CD14-positive monocyte (primary cell): Measurements from ENCODE around the gene CEP170B. TPM values are rescaled to one million over a fixed set of nuclear protein-coding genes. Genes with fewer than 3 reads are reported as not detected.

Source experiments
- DNase-seq, 3 donors: peaks; one replicate each; pipeline ENCODE4 v3.0.0-alpha.2; 2011 to 2022
- H2AFZ ChIP-seq: 2 replicates; pipeline ENCODE4 v1.6.0; 2012; ENCODE audit warnings: mild to moderate bottlenecking, low read depth, low read length, inconsistent platforms; ENCODE audit not compliant: insufficient read depth, poor library complexity, severe bottlenecking
- H3K27ac ChIP-seq, 2 donors: 1 replicate in 1 of 2; 2 replicates in 1 of 2; pipeline ENCODE4 v1.5.1; 2012 to 2013; ENCODE audit warnings: low read length in 2 of 2, control low read depth in 1 of 2, inconsistent platforms in 1 of 2, low read depth in 1 of 2, mild to moderate bottlenecking in 1 of 2
- H3K27me3 ChIP-seq, 2 donors: one replicate each; pipeline versions ENCODE4 v1.6.0 to v1.6.1; 2011 to 2013; ENCODE audit warnings: low read length in 2 of 2; ENCODE audit not compliant: control insufficient read depth in 2 of 2, insufficient read depth in 2 of 2
- H3K36me3 ChIP-seq, 2 donors: replicated peaks in 1 of 2; 1 replicate in 1 of 2; 2 replicates in 1 of 2; pipeline versions ENCODE4 v1.5.1 to v1.6.1; 2012 to 2013; ENCODE audit warnings: low read length in 2 of 2, control low read depth in 1 of 2, inconsistent platforms in 1 of 2, mild to moderate bottlenecking in 1 of 2; ENCODE audit not compliant: insufficient read depth in 2 of 2, control insufficient read depth in 1 of 2
- H3K4me1 ChIP-seq, 2 donors: 1 replicate in 1 of 2; 2 replicates in 1 of 2; pipeline versions ENCODE4 v1.5.1 to v1.6.1; 2012 to 2013; ENCODE audit warnings: low read length in 2 of 2, control low read depth in 1 of 2, inconsistent platforms in 1 of 2, mild to moderate bottlenecking in 1 of 2, moderate library complexity in 1 of 2; ENCODE audit not compliant: insufficient read depth in 2 of 2, control insufficient read depth in 1 of 2
- H3K4me2 ChIP-seq: replicated peaks from 2 replicates; pipeline ENCODE3; 2012; ENCODE audit warnings: low read length, moderate library complexity, mild to moderate bottlenecking; ENCODE audit not compliant: poor library complexity, severe bottlenecking; ENCODE audit errors: extremely low read depth
- H3K4me3 ChIP-seq, 3 experiments: fragments of 200-600 bp in 1 of 3; sonication (generic) in 1 of 3; replicated peaks in 1 of 3; 1 replicate in 2 of 3; 2 replicates in 1 of 3; pipeline ENCODE4 v1.5.1; 2011 to 2013; ENCODE audit warnings: low read length in 3 of 3, mild to moderate bottlenecking in 3 of 3, control low read depth in 2 of 3, low read depth in 2 of 3, inconsistent platforms in 1 of 3, moderate library complexity in 1 of 3
- H3K79me2 ChIP-seq: 2 replicates; pipeline ENCODE4 v1.6.0; 2012; ENCODE audit warnings: mild to moderate bottlenecking, control low read depth, inconsistent platforms, low read length, moderate library complexity; ENCODE audit not compliant: insufficient read depth
- H3K9ac ChIP-seq: 2 replicates; pipeline ENCODE4 v1.6.0; 2017; ENCODE audit warnings: low read length, mild to moderate bottlenecking; ENCODE audit not compliant: insufficient read depth, poor library complexity, severe bottlenecking
- H3K9me3 ChIP-seq, 2 donors: replicated peaks in 1 of 2; 1 replicate in 1 of 2; 2 replicates in 1 of 2; pipeline versions ENCODE4 v1.5.1 to v1.6.1; 2012 to 2013; ENCODE audit warnings: low read length in 2 of 2, control low read depth in 1 of 2; ENCODE audit not compliant: control insufficient read depth in 1 of 2, insufficient read depth in 1 of 2
- H4K20me1 ChIP-seq: 2 replicates; pipeline ENCODE4 v1.6.0; 2012; ENCODE audit warnings: mild to moderate bottlenecking, low read length, control low read depth, moderate library complexity; ENCODE audit not compliant: insufficient read depth
- H3K27ac Mint-ChIP-seq, 7 donors: one replicate each; pipeline ENCODE4 v1.8.0; 2020; ENCODE audit warnings: mild to moderate bottlenecking in 7 of 7, mixed read lengths in 7 of 7, moderate library complexity in 6 of 7, inconsistent platforms in 2 of 7
- H3K27me3 Mint-ChIP-seq, 3 donors: one replicate each; pipeline ENCODE4 v1.8.0; 2021 to 2022; ENCODE audit warnings: low read depth in 3 of 3, mild to moderate bottlenecking in 3 of 3, mixed read lengths in 3 of 3, moderate library complexity in 3 of 3, inconsistent platforms in 1 of 3
- H3K36me3 Mint-ChIP-seq, 2 donors: one replicate each; pipeline ENCODE4 v1.8.0; 2020; ENCODE audit warnings: mixed read lengths in 2 of 2, inconsistent platforms in 1 of 2, mild to moderate bottlenecking in 1 of 2
- H3K4me1 Mint-ChIP-seq: one replicate; pipeline ENCODE4 v1.8.0; 2020; ENCODE audit warnings: mild to moderate bottlenecking, mixed read lengths
- H3K4me3 Mint-ChIP-seq, 2 donors: one replicate each; pipeline ENCODE4 v1.8.0; 2020; ENCODE audit warnings: mild to moderate bottlenecking in 2 of 2, mixed read lengths in 2 of 2, moderate library complexity in 1 of 2
- H3K9me3 Mint-ChIP-seq, 7 donors: one replicate each; pipeline ENCODE4 v1.8.0; 2020 to 2022; ENCODE audit warnings: mixed read lengths in 7 of 7, mild to moderate bottlenecking in 6 of 7, moderate library complexity in 6 of 7, inconsistent platforms in 2 of 7
- WGBS: methylation state at CpG from one replicate; pipeline ENCODE4 v1.1.5; 2013; ENCODE audit warnings: missing lambda C conversion rate; ENCODE audit not compliant: insufficient coverage; 5-methylcytosine and 5-hydroxymethylcytosine counted together
- intact Hi-C, 2 donors: fragments of 100-400 bp; cut with micrococcal nuclease; formaldehyde crosslinking; loops; one replicate each; pipeline versions ENCODE4 v1.15.0 to v1.15.1; 2023
- polyA plus RNA-seq, 3 donors: library from polyadenylated mRNA; depleted of rRNA in 1 of 3; unstranded in 2 of 3; stranded (reverse) in 1 of 3; fragments of 300-500 nt in 2 of 3; fragments of >200 nt in 1 of 3; fragmentation: Illumina TruSeq in 2 of 3; gene quantifications; 1 replicate in 2 of 3; 2 replicates in 1 of 3; pipeline ENCODE4 v1.2.3, GENCODE V29; 2012 to 2021
- TF ChIP-seq, protein P1 (sequence below): fragments of 200-600 bp; IDR thresholded peaks from one replicate; pipeline ENCODE4 v1.8.0; 2022; ENCODE audit warnings: antibody characterized with exemption, mild to moderate bottlenecking

The CEP170B gene
- polyA plus RNA-seq, 3 donors: 0.09 TPM; not detected in 2

DNA sequence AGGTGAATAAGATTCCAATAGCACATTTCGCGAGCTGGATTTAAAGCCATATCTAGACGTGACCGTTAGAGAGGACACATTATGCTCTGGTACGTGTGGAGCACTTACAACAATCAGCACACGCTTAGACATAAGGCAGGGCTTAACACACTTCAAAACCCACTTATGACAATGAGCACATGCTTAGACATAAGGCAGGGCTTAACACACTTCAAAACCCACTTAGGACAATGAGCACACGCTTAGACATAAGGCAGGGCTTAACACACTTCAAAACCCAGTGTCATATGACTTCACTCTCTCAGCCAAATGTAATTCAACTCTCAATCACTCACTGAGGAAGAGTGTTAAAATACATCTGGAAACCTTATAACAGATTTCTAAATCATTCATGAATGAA is 48.4 kb downstream of the CEP170B start:
- no peaks in the 10 kb centered on the region for H3K4me1 ChIP-seq
- H3K79me2 ChIP-seq: no peaks in the 10 kb centered on the region
- H3K36me3 ChIP-seq: no peaks in the 10 kb centered on the region
- H3K27me3 Mint-ChIP-seq: peaks cover 15 to 27% (median 26%) of the 10 kb centered on the region in 3 donors
- no peak overlapping the region for H2AFZ ChIP-seq
- H3K9ac ChIP-seq: no peak overlapping the region
- WGBS: 96% methylated on average over 5 of the region's 7 CpGs
- no peaks in the 10 kb centered on the region for H4K20me1 ChIP-seq
- H3K27ac Mint-ChIP-seq: no peak overlapping the region
- TF ChIP-seq, protein P1, sequence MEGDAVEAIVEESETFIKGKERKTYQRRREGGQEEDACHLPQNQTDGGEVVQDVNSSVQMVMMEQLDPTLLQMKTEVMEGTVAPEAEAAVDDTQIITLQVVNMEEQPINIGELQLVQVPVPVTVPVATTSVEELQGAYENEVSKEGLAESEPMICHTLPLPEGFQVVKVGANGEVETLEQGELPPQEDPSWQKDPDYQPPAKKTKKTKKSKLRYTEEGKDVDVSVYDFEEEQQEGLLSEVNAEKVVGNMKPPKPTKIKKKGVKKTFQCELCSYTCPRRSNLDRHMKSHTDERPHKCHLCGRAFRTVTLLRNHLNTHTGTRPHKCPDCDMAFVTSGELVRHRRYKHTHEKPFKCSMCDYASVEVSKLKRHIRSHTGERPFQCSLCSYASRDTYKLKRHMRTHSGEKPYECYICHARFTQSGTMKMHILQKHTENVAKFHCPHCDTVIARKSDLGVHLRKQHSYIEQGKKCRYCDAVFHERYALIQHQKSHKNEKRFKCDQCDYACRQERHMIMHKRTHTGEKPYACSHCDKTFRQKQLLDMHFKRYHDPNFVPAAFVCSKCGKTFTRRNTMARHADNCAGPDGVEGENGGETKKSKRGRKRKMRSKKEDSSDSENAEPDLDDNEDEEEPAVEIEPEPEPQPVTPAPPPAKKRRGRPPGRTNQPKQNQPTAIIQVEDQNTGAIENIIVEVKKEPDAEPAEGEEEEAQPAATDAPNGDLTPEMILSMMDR: no peak
- H3K4me1 Mint-ChIP-seq: no peaks in the 10 kb centered on the region
- H3K27me3 ChIP-seq: peaks cover 0 to 4% of the 10 kb centered on the region in 2 donors
- H3K4me3 ChIP-seq: no peak overlapping the region
- no peak for DNase-seq
- no peak overlapping the region for H3K4me3 Mint-ChIP-seq
- no peak overlapping the region for H3K27ac ChIP-seq
- no peaks in the 10 kb centered on the region for H3K36me3 Mint-ChIP-seq
- intact Hi-C loops: no loop called here
- peaks cover 7 to 30% (median 21%) of the 10 kb centered on the region in 7 donors for H3K9me3 Mint-ChIP-seq
- H3K9me3 ChIP-seq: peaks cover 18 to 22% of the 10 kb centered on the region in 2 donors
- H3K4me2 ChIP-seq: no peak overlapping the region

DNA sequence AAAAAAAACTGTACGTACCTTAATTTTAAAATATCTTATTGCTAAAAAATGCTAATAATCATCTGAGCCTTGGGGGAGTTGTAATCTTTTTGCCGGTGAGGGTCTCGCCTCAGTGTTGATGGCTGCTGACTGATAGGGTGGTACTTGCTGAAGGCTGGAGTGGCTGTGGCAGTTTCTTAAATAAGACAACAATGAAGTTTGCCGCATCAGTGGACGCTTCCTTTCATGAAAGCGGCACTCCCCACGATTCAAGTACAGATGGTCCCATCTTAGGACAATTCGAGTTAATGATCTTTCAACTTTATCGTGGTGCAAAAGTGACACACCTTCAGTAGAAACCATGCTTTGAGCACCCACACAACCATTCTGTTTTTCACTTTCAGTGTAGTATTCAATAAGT is 52.0 kb downstream of the CEP170B start:
- no peak overlapping the region for H3K4me2 ChIP-seq
- H3K36me3 Mint-ChIP-seq: no peaks in the 10 kb centered on the region
- intact Hi-C loops: no loop called here
- H3K9ac ChIP-seq: no peak overlapping the region
- no peak overlapping the region for H2AFZ ChIP-seq
- H3K9me3 ChIP-seq: peaks cover 3 to 8% of the 10 kb centered on the region in 2 donors
- no peaks in the 10 kb centered on the region for H3K4me1 Mint-ChIP-seq
- TF ChIP-seq, protein P1: no peak
- H3K4me3 Mint-ChIP-seq: peak overlapping the region in 1 of 2 donors; percentile 41
- DNase-seq: no peak
- no peaks in the 10 kb centered on the region for H3K4me1 ChIP-seq
- H3K27ac ChIP-seq: no peak overlapping the region
- no peaks in the 10 kb centered on the region for H3K36me3 ChIP-seq
- peaks cover 15 to 23% (median 16%) of the 10 kb centered on the region in 3 donors for H3K27me3 Mint-ChIP-seq
- no peak overlapping the region for H3K4me3 ChIP-seq
- peaks cover 0 to 4% of the 10 kb centered on the region in 2 donors for H3K27me3 ChIP-seq
- 95% methylated on average over 7 of the region's 9 CpGs for WGBS
- H3K27ac Mint-ChIP-seq: no peak overlapping the region
- no peaks in the 10 kb centered on the region for H3K79me2 ChIP-seq
- peaks cover under 1 to 12% (median 5%) of the 10 kb centered on the region in 7 donors for H3K9me3 Mint-ChIP-seq
- no peaks in the 10 kb centered on the region for H4K20me1 ChIP-seq
